Fibroblast of lung (primary cell): ENCODE results near the gene GGT1. TPM values are rescaled to one million over a fixed set of nuclear protein-coding genes. Genes with fewer than 3 reads are reported as not detected.

Experiments used
- DNase-seq, 2 donors: peaks; one replicate each; pipeline versions ENCODE4 v3.0.0 to v3.0.0-alpha.2; 2010; ENCODE audit warnings: low read depth in 2 of 2
- H2AFZ ChIP-seq: 2 replicates; pipeline ENCODE4 v1.5.1; 2012; ENCODE audit warnings: low read length, control low read depth, inconsistent platforms
- H3K27ac ChIP-seq: 2 replicates; pipeline ENCODE4 v1.5.1; 2011; ENCODE audit warnings: low read length, control low read depth; ENCODE audit not compliant: insufficient read depth
- H3K27me3 ChIP-seq: 2 replicates; pipeline ENCODE4 v1.5.1; 2011; ENCODE audit warnings: mild to moderate bottlenecking, low read length; ENCODE audit not compliant: control insufficient read depth, insufficient read depth
- H3K36me3 ChIP-seq: 2 replicates; pipeline ENCODE4 v1.5.1; 2011; ENCODE audit warnings: low read length; ENCODE audit not compliant: control insufficient read depth, insufficient read depth
- H3K4me1 ChIP-seq: 2 replicates; pipeline ENCODE4 v1.5.1; 2011; ENCODE audit warnings: low read length; ENCODE audit not compliant: control insufficient read depth, insufficient read depth; ENCODE audit errors: extremely low read depth
- H3K4me2 ChIP-seq: 2 replicates; pipeline ENCODE4 v1.5.1; 2011; ENCODE audit warnings: low read length, control low read depth; ENCODE audit not compliant: insufficient read depth; ENCODE audit errors: extremely low read depth
- H3K4me3 ChIP-seq, 4 experiments: fragments of 200-600 bp in 1 of 4; sonication (generic) in 1 of 4; replicated peaks in 1 of 4; 2 replicates each; pipeline ENCODE4 v1.5.1; 2011 to 2016; ENCODE audit warnings: low read length in 4 of 4, low read depth in 3 of 4, mild to moderate bottlenecking in 3 of 4, control low read depth in 2 of 4, inconsistent platforms in 1 of 4, mixed read lengths in 1 of 4; ENCODE audit not compliant: insufficient read depth in 1 of 4; ENCODE audit errors: control extremely low read depth in 1 of 4
- H3K79me2 ChIP-seq: 2 replicates; pipeline ENCODE4 v1.5.1; 2012; ENCODE audit warnings: mild to moderate bottlenecking, low read length, inconsistent platforms; ENCODE audit not compliant: control insufficient read depth, insufficient read depth
- H3K9ac ChIP-seq: 2 replicates; pipeline ENCODE4 v1.5.1; 2011; ENCODE audit warnings: mild to moderate bottlenecking, low read length, control low read depth; ENCODE audit not compliant: insufficient read depth
- H3K9me3 ChIP-seq: 2 replicates; pipeline ENCODE4 v1.5.1; 2012; ENCODE audit warnings: low read depth, low read length; ENCODE audit not compliant: control insufficient read depth, insufficient read depth
- H4K20me1 ChIP-seq: 2 replicates; pipeline ENCODE4 v1.5.1; 2011; ENCODE audit warnings: low read length; ENCODE audit not compliant: control insufficient read depth, insufficient read depth; ENCODE audit errors: extremely low read depth
- EZH2 ChIP-seq: IDR thresholded peaks from 2 replicates; pipeline ENCODE4 v1.5.1; 2012; ENCODE audit warnings: low read length, control low read depth, mild to moderate bottlenecking; ENCODE audit errors: missing control alignments
- polyA plus RNA-seq, 2 donors: library from polyadenylated mRNA; depleted of rRNA in 1 of 2; stranded (reverse) in 1 of 2; unstranded in 1 of 2; fragments of >200 nt; gene quantifications; 2 replicates each; pipeline ENCODE4 v1.2.1, GENCODE V29; 2011 to 2012; ENCODE audit warnings: missing spikeins in 1 of 2
- total RNA-seq: library from RNA; depleted of rRNA; stranded (reverse); fragments of >200 nt; gene quantifications from 2 replicates; pipeline ENCODE4 v1.2.1, GENCODE V29; 2014
- TF ChIP-seq, protein P1 (sequence below), 2 donors: IDR thresholded peaks in 1 of 2; conservative IDR thresholded peaks in 1 of 2; 1 replicate in 1 of 2; 2 replicates in 1 of 2; pipeline ENCODE4 v1.5.1; 2011 to 2012; ENCODE audit warnings: low read length in 2 of 2, control low read depth in 1 of 2, inconsistent platforms in 1 of 2, low read depth in 1 of 2, mild to moderate bottlenecking in 1 of 2

The GGT1 gene
- total and polyA plus RNA-seq, 2 donors (not counting 1 experiment from before 2014, with no cell fraction given) = 0.37 to 2.0 TPM

DNA sequence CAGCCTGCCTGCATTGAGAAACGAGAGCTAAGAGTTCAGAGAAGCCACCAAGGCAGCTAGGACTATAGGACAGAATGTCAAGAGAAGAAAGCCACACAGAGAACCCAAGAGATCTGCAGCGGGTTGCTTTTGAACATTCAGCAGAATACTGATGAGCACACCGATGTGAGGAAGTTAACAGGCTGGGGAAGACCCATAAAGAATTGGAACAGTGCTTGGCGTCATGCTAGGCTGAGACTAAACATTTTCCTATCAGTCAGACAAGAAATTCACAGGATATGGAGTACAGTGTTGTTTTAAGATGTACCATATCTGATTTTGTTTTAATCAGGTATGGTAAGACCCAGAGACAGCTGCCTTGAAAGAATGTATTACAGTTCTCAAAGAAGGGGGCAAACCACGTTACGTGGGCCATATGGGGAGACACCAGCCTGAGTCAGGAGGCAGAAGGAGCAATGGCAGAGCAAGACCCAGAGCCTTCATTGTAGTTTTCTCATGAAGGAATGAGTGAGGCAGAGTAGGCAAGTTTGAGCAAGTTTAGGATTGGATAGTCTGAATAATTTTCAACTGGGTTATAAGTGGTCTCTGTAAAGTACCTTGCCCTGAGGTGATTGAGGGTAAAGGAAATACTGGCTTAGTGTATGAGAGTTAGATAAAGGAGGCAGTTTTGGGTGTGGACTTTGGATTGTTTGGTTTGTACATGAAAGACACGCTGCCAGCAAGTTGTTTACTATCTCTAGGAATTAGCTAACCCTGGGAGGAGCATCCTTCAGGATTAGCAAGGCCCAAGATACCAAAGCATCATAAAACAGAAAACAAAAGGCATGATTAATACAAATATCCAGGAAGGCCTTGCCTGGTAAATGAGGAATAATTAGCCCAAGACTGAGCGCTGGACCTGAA lies 24.4 kb upstream of the GGT1 start:
- Histone ChIP-seq H3K4me1 (peaks cover 7% of the 10 kb centered on the region), H3K4me3 (no peak overlapping the region), H2AFZ (no peak overlapping the region), H3K4me2 (no peak overlapping the region), H3K9me3 (no peaks in the 10 kb centered on the region), H3K27me3 (no peaks in the 10 kb centered on the region), H3K27ac (no peak overlapping the region), H3K9ac (no peak overlapping the region), H4K20me1 (no peaks in the 10 kb centered on the region), H3K36me3 (peaks cover 3% of the 10 kb centered on the region), H3K79me2 (no peaks in the 10 kb centered on the region)
- no peak for TF ChIP-seq EZH2
- TF ChIP-seq, protein P1, sequence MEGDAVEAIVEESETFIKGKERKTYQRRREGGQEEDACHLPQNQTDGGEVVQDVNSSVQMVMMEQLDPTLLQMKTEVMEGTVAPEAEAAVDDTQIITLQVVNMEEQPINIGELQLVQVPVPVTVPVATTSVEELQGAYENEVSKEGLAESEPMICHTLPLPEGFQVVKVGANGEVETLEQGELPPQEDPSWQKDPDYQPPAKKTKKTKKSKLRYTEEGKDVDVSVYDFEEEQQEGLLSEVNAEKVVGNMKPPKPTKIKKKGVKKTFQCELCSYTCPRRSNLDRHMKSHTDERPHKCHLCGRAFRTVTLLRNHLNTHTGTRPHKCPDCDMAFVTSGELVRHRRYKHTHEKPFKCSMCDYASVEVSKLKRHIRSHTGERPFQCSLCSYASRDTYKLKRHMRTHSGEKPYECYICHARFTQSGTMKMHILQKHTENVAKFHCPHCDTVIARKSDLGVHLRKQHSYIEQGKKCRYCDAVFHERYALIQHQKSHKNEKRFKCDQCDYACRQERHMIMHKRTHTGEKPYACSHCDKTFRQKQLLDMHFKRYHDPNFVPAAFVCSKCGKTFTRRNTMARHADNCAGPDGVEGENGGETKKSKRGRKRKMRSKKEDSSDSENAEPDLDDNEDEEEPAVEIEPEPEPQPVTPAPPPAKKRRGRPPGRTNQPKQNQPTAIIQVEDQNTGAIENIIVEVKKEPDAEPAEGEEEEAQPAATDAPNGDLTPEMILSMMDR (conservative IDR thresholded peaks at IDR 0.05 in 1 of 2, IDR thresholded peaks at IDR 0.05 in 1 of 2; ENCODE audit: low read depth in 1 of 2, low read length in 2 of 2) = no peak
- peak in 1 of 2 donors; percentile 7 for DNase-seq

DNA sequence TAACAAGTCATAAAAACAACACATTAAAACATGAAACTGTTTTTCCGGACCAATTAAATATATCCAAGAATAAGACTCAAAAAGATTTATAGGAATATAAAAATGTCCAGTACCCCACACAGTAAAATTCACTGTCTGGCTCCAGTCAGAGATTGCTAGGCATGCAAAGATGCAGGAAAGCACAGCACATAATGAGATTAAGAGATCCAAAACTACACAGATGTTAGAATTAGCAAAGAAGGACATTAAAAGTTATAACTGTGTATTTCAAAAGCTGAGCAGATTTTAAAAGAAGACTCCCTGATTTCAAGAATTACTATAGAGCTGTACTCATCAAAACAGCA lies 23.8 kb upstream of the GGT1 start:
- Histone ChIP-seq H3K4me3 (no peak overlapping the region), H3K79me2 (no peaks in the 10 kb centered on the region), H3K27ac (no peak overlapping the region), H3K4me2 (no peak overlapping the region), H2AFZ (no peak overlapping the region), H3K4me1 (peaks cover 7% of the 10 kb centered on the region), H3K36me3 (no peaks in the 10 kb centered on the region), H3K27me3 (no peaks in the 10 kb centered on the region), H3K9ac (no peak overlapping the region), H3K9me3 (no peaks in the 10 kb centered on the region), H4K20me1 (no peaks in the 10 kb centered on the region)
- TF ChIP-seq, protein P1 (conservative IDR thresholded peaks at IDR 0.05 in 1 of 2, IDR thresholded peaks at IDR 0.05 in 1 of 2; ENCODE audit: low read depth in 1 of 2, low read length in 2 of 2) = no peak
- no peak for TF ChIP-seq EZH2
- DNase-seq = no peak

DNA sequence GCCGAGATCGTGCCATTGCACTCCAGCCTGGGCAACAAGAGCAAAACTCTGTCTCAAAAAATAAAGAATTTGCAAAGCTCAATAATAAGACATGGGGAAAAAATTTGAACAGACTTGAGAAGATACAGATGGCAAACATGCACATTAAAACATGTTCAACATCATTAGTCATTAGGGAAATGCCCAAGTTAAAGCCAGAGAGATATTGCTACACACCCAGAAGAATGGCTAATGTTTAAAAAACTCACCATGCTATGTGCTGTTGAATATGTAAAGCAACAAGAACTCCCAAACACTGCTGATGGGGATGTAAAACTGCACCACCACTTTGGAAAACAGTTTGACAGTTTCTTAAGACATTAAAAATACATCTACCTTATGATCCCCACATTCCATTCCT lies 22.7 kb upstream of the GGT1 start:
- Histone ChIP-seq H3K4me1 (peaks cover 7% of the 10 kb centered on the region), H3K4me2 (no peak overlapping the region), H3K79me2 (no peaks in the 10 kb centered on the region), H3K9me3 (no peaks in the 10 kb centered on the region), H3K9ac (no peak overlapping the region), H3K27me3 (no peaks in the 10 kb centered on the region), H3K36me3 (no peaks in the 10 kb centered on the region), H3K27ac (no peak overlapping the region), H3K4me3 (no peak overlapping the region), H2AFZ (no peak overlapping the region), H4K20me1 (no peaks in the 10 kb centered on the region)
- peak; percentile 59 to 87 for DNase-seq
- TF ChIP-seq, protein P1 (conservative IDR thresholded peaks at IDR 0.05 in 1 of 2, IDR thresholded peaks at IDR 0.05 in 1 of 2; ENCODE audit: low read depth in 1 of 2, low read length in 2 of 2) = no peak
- TF ChIP-seq EZH2 = no peak
